Right kidney (tissue), 1 donor: Measurements from ENCODE around the gene SUN1.

Experiments used
- DNase-seq: peaks from one replicate; pipeline ENCODE4 v3.0.0-alpha.2; 2016

SUN1 gene

GRCh38 chr7:907158-907980, 75.1 kb downstream of the SUN1 start:
- DNase-seq: no peak

GRCh38 chr7:908159-908581, 75.9 kb downstream of the SUN1 start:
- DNase-seq: no peak

GRCh38 chr7:908591-909357, 76.5 kb downstream of the SUN1 start:
- peak; percentile 56 for DNase-seq

GRCh38 chr7:909358-910329, 77.4 kb downstream of the SUN1 start:
- peak; percentile 53 for DNase-seq

GRCh38 chr7:910441-910861, 78.2 kb downstream of the SUN1 start:
- DNase-seq: no peak

- peak; percentile 20 for DNase-seq
Observed at GRCh38 chr7:910931-911431, 78.7 kb downstream of the SUN1 start.

GRCh38 chr7:911791-912480, 79.7 kb downstream of the SUN1 start:
- DNase-seq: no peak

GRCh38 chr7:913736-914520, 81.7 kb downstream of the SUN1 start:
- no peak for DNase-seq

GRCh38 chr7:914521-915194, 82.4 kb downstream of the SUN1 start:
- DNase-seq: no peak

- no peak for DNase-seq
Observed at GRCh38 chr7:915291-916218, 83.3 kb downstream of the SUN1 start.

- peak; percentile 56 for DNase-seq
Observed at GRCh38 chr7:916291-916941, 84.1 kb downstream of the SUN1 start.

GRCh38 chr7:917255-918117, 85.2 kb downstream of the SUN1 start:
- DNase-seq: no peak

- DNase-seq: no peak
Observed at GRCh38 chr7:918118-918425, 85.8 kb downstream of the SUN1 start.

- DNase-seq: no peak
Observed at GRCh38 chr7:918441-919113, 86.3 kb downstream of the SUN1 start.

- DNase-seq: no peak
Observed at GRCh38 chr7:919114-919442, 86.8 kb downstream of the SUN1 start.

- DNase-seq: no peak
Observed at GRCh38 chr7:919924-920341, 87.7 kb downstream of the SUN1 start.
